ENCODE measurements around the gene KMT2C.
"Not testable (repeated sequence)": the region's sequence is repeated elsewhere in the genome, so short reads cannot be mapped to it uniquely, and the experiment has no call there.

GRCh38 chr7:152262146-152262545, 173.7 kb downstream of the KMT2C start:
- TF ChIP-seq CTCF (IDR thresholded peaks at IDR 0.05; ENCODE audit: poor library complexity); EZH2 (IDR thresholded peaks at IDR 0.05; ENCODE audit: borderline replicate concordance): not testable (repeated sequence)
